K562 (cell line): Measurements from ENCODE around the gene KLF1. TPM values are rescaled to one million over a fixed set of nuclear protein-coding genes. Genes with fewer than 3 reads are reported as not detected.

Source experiments
- ADNP ChIP-seq: fragments of 200-800 bp; sonication (Bioruptor generic); IDR thresholded peaks from 2 replicates; pipeline ENCODE4 v1.6.1; 2016; ENCODE audit warnings: missing genetic modification characterization, missing compliant biosample characterization
- BHLHE40 ChIP-seq: IDR thresholded peaks from 2 replicates; pipeline ENCODE4 v1.6.1; 2011; ENCODE audit warnings: low read length, improper control_type of control experiment
- CBX2 ChIP-seq: fragments of 200-600 bp; sonication (generic); IDR thresholded peaks from one replicate; pipeline ENCODE4 v1.6.1; 2012; ENCODE audit warnings: mild to moderate bottlenecking, low read length, inconsistent platforms; ENCODE audit not compliant: insufficient read depth, poor library complexity, severe bottlenecking
- E2F4 ChIP-seq: sonication (generic); formaldehyde crosslinking; IDR thresholded peaks from 2 replicates; pipeline ENCODE4 v1.8.0; 2022; ENCODE audit warnings: mild to moderate bottlenecking, low read depth, missing genetic modification reagents
- E2F5 ChIP-seq: sonication (generic); formaldehyde crosslinking; IDR thresholded peaks from 2 replicates; pipeline ENCODE4 v1.8.0; 2022; ENCODE audit warnings: mild to moderate bottlenecking, missing genetic modification reagents
- GABPB2 ChIP-seq: fragments of 250-450 bp; sonication (Bioruptor Pico); conservative IDR thresholded peaks from 2 replicates; pipeline ENCODE4 v1.5.1; 2021; ENCODE audit warnings: mild to moderate bottlenecking
- HNRNPH1 ChIP-seq: fragments of 200-400 bp; formaldehyde crosslinking; optimal IDR thresholded peaks from 2 replicates; pipeline ENCODE3; 2017; ENCODE audit warnings: low read depth, mild to moderate bottlenecking, low read length, moderate library complexity
- KHSRP ChIP-seq: fragments of 450-650 bp; IDR thresholded peaks from 2 replicates; pipeline ENCODE4 v1.6.1; 2017
- MNT ChIP-seq, 2 experiments: fragments of 450-650 bp; conservative IDR thresholded peaks; 2 replicates each; pipeline ENCODE4 v1.6.1; 2017; ENCODE audit warnings: mild to moderate bottlenecking in 2 of 2, moderate library complexity in 2 of 2
- NFIC ChIP-seq: fragments of 450-650 bp; IDR thresholded peaks from 2 replicates; pipeline ENCODE4 v1.6.1; 2017; ENCODE audit warnings: mild to moderate bottlenecking, inconsistent platforms
- NFIX ChIP-seq: fragments of 250-450 bp; sonication (Bioruptor Pico); IDR thresholded peaks from 2 replicates; pipeline ENCODE4 v1.4.0; 2020; ENCODE audit warnings: low read depth, mild to moderate bottlenecking, moderate library complexity
- NR2F6 ChIP-seq: fragments of 450-650 bp; formaldehyde crosslinking; IDR thresholded peaks from 2 replicates; pipeline ENCODE4 v1.4.0; 2020; ENCODE audit warnings: mild to moderate bottlenecking
- POLR2AphosphoS5 ChIP-seq: IDR thresholded peaks from 2 replicates; pipeline ENCODE4 v1.6.1; 2011; ENCODE audit warnings: mild to moderate bottlenecking, low read depth, low read length, moderate library complexity; ENCODE audit not compliant: control insufficient read depth, insufficient read depth
- RAD21 ChIP-seq, 2 experiments: fragments of 250-450 bp in 1 of 2; fragments of 450-650 bp in 1 of 2; sonication (Bioruptor Pico) in 1 of 2; formaldehyde crosslinking in 1 of 2; IDR thresholded peaks in 1 of 2; conservative IDR thresholded peaks in 1 of 2; 2 replicates each; pipeline versions ENCODE4 v1.4.0 to v1.8.0; 2020 to 2022; ENCODE audit warnings: mild to moderate bottlenecking in 2 of 2, moderate library complexity in 1 of 2
- SP2 ChIP-seq: IDR thresholded peaks from 2 replicates; pipeline ENCODE4 v1.6.1; 2011; ENCODE audit warnings: mild to moderate bottlenecking, low read depth, low read length, moderate library complexity; ENCODE audit not compliant: poor library complexity, severe bottlenecking; ENCODE audit errors: extremely low read depth
- TBL1XR1 ChIP-seq, 2 experiments: IDR thresholded peaks; 2 replicates each; pipeline ENCODE4 v1.6.1; 2012; ENCODE audit warnings: improper control_type of control experiment in 2 of 2, low read length in 2 of 2, mild to moderate bottlenecking in 1 of 2
- TCF7 ChIP-seq: sonication (generic); IDR thresholded peaks from 2 replicates; pipeline ENCODE4 v1.6.1; 2016; ENCODE audit warnings: antibody characterized with exemption, borderline replicate concordance
- U2AF2 ChIP-seq: fragments of 200-400 bp; formaldehyde crosslinking; optimal IDR thresholded peaks from 2 replicates; pipeline ENCODE3; 2017; ENCODE audit warnings: low read depth, mild to moderate bottlenecking, low read length
- USF1 ChIP-seq: sonication (generic); formaldehyde crosslinking; IDR thresholded peaks from 2 replicates; pipeline ENCODE4 v1.9.0; 2022; ENCODE audit warnings: mild to moderate bottlenecking, missing genetic modification reagents
- ZFP30 ChIP-seq: fragments of 250-450 bp; sonication (Bioruptor Pico); IDR thresholded peaks from 2 replicates; pipeline ENCODE4 v1.8.0; 2022; ENCODE audit warnings: moderate library complexity, mild to moderate bottlenecking, inconsistent platforms, borderline replicate concordance
- ZNF551 ChIP-seq: fragments of 250-450 bp; sonication (Bioruptor Pico); IDR thresholded peaks from 2 replicates; pipeline ENCODE4 v1.5.0; 2021; ENCODE audit warnings: mild to moderate bottlenecking, moderate library complexity
- polyA plus RNA-seq, 8 experiments: library from polyadenylated mRNA; depleted of rRNA in 4 of 8; stranded (reverse) in 5 of 8; unstranded in 3 of 8; fragments of >200 nt; fragmentation: Nextera tagmentation in 2 of 8; fragmentation: Illumina TruSeq in 1 of 8; extraction: Ambion mirVana in 2 of 8; extraction: Trizol in 1 of 8; gene quantifications; 2 replicates each; pipeline versions ENCODE4 v1.2.1 to v1.2.3, GENCODE V29; 2011 to 2014; ENCODE audit warnings: inconsistent platforms in 1 of 8, missing spikeins in 1 of 8
- total RNA-seq, 7 experiments: library from RNA; depleted of rRNA in 6 of 7; stranded (reverse); fragments of >200 nt in 6 of 7; fragmentation: Illumina TruSeq in 2 of 7; extraction: Trizol in 2 of 7; gene quantifications; 2 replicates each; pipeline versions ENCODE4 v1.2.1 to v1.2.3, GENCODE V29; 2011 to 2021; ENCODE audit warnings: low replicate concordance in 1 of 7
- TF ChIP-seq, protein P1 (sequence below): conservative IDR thresholded peaks from 2 replicates; pipeline ENCODE4 v1.6.1; 2011; ENCODE audit warnings: low read depth, mild to moderate bottlenecking, low read length; ENCODE audit not compliant: control insufficient read depth

KLF1 gene
- total and polyA plus RNA-seq, 9 of the 15 experiments (the other 6 are each of a cell fraction or from before 2014, with no cell fraction given), result 8.4 to 163 (median 47.3) TPM

DNA sequence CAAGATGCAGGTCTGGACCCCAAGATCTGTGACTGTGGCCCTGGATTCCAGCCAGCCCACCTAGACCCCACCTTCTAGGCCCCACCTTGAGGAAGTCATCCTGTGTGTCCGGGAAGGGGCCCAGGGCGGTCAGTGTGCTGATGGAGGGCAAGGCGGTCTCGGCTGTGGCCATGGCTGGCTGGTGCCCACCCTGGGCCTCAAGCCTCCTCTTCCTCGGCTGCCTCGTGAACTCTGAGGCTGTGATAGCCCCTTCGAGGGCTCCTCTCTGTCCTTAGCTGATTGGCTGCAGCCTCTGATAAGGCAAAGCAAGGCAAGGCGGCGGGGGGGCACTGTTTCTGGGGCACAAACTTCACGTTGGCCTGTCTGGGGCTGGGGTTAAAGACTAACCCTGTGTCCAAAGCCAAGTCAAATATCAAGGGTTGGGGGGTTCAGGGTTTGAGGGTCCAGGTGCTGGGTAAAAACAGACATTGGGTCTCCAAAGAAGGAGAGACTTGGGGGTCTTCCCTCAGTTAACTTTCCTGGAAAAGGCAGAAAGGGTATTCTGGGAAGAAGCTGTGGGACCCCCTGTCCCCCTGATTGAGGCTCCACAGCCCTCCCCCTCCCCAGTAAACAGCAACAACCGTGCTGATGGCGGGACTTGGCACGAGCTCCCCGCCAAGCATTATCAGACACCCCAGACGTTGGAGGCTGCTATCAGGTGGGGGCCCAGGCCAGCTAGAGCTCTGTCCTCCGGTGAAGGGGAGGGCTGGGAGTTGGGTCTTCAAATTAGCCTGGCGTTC is at the start of gene KLF1 (continued):
- TF ChIP-seq E2F5, result no peak
- TF ChIP-seq ZFP30 (CRISPR knock-in tag), result no peak
- TF ChIP-seq GABPB2 (CRISPR knock-in tag), result no peak
- no peak for TF ChIP-seq E2F4
- TF ChIP-seq SP2, result no peak
- no peak for TF ChIP-seq ADNP (tag)
- TF ChIP-seq NR2F6 (CRISPR knock-in tag), result no peak
- TF ChIP-seq U2AF2, result no peak
- 0 out of 4 replicates have a peak, but pooled peaks of 1 of the 2 experiments have one; percentile 3 for TF ChIP-seq RAD21 (CRISPR knock-in tag; conservative IDR thresholded peaks at IDR 0.05 in 1 of 2, IDR thresholded peaks at IDR 0.05 in 1 of 2)
- TF ChIP-seq, protein P1, sequence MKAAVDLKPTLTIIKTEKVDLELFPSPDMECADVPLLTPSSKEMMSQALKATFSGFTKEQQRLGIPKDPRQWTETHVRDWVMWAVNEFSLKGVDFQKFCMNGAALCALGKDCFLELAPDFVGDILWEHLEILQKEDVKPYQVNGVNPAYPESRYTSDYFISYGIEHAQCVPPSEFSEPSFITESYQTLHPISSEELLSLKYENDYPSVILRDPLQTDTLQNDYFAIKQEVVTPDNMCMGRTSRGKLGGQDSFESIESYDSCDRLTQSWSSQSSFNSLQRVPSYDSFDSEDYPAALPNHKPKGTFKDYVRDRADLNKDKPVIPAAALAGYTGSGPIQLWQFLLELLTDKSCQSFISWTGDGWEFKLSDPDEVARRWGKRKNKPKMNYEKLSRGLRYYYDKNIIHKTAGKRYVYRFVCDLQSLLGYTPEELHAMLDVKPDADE, result 0 out of 2 replicates have a peak, but pooled peaks have one; percentile 49
- no peak for TF ChIP-seq HNRNPH1
- TF ChIP-seq USF1 (CRISPR knock-in tag), result peak; percentile 42; the same call in 1 of the 2 replicates
- peak; percentile 95 for TF ChIP-seq NFIC
- no peak for TF ChIP-seq NFIX
- no peak for TF ChIP-seq KHSRP
- TF ChIP-seq POLR2AphosphoS5, result peak; percentile 89
- no peak for TF ChIP-seq CBX2
- TF ChIP-seq ZNF551 (CRISPR knock-in tag), result no peak
- peak; percentile 76 to 81 for TF ChIP-seq TBL1XR1 (IDR thresholded peaks at IDR 0.05; ENCODE audit: low read length in 2 of 2)
- TF ChIP-seq MNT (conservative IDR thresholded peaks at IDR 0.05), result peak; percentile 54 to 84; a peak in 3 of 4 replicates
- peak; percentile 95 for TF ChIP-seq BHLHE40
- no peak for TF ChIP-seq TCF7
